Femur (tissue), 1 donor: ENCODE measurements around the gene B4GALT5.
"Not testable (repeated sequence)": the region's sequence is repeated elsewhere in the genome, so short reads cannot be mapped to it uniquely, and the experiment has no call there.

Experiments
- DNase-seq: peaks from one replicate; pipeline ENCODE4 v3.0.0-alpha.2; 2017

Gene B4GALT5

GRCh38 chr20:49727894-49728885 lies 14.5 kb upstream of the B4GALT5 start:
- no peak for DNase-seq

- no peak for DNase-seq
Measured at GRCh38 chr20:49727478-49727877, 13.8 kb upstream of the B4GALT5 start.

GRCh38 chr20:49725694-49726093 lies 12.0 kb upstream of the B4GALT5 start:
- no peak for DNase-seq

GRCh38 chr20:49725224-49725606 lies 11.5 kb upstream of the B4GALT5 start:
- DNase-seq = not testable (repeated sequence)

- DNase-seq = peak; percentile 76
Measured at GRCh38 chr20:49724408-49725223, 10.9 kb upstream of the B4GALT5 start.

DNA sequence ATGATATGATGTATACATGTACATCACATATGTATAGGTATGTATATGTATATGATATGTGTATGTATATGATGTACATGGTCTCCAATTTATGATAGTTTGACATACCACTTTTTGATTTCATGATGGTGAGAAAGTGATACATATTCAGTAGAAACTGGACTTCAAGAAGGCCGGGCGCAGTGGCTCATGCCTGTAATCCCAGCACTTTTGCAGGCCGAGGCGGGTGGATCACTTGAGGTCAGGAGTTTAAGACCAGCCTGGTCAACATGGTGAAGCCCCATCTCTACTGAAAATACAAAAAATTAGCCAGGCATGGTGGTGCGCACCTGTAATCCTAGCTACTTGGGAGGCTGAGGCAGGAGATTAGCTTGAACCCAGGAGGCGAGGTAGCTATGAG lies 10.1 kb upstream of the B4GALT5 start:
- not testable (repeated sequence) for DNase-seq

GRCh38 chr20:49721326-49721725 lies 7.6 kb upstream of the B4GALT5 start:
- DNase-seq = not testable (repeated sequence)

GRCh38 chr20:49715466-49715865 lies 1.8 kb upstream of the B4GALT5 start:
- no peak for DNase-seq

GRCh38 chr20:49712996-49713752 lies 504 bp downstream of the B4GALT5 start:
- DNase-seq = peak; percentile 58

DNA sequence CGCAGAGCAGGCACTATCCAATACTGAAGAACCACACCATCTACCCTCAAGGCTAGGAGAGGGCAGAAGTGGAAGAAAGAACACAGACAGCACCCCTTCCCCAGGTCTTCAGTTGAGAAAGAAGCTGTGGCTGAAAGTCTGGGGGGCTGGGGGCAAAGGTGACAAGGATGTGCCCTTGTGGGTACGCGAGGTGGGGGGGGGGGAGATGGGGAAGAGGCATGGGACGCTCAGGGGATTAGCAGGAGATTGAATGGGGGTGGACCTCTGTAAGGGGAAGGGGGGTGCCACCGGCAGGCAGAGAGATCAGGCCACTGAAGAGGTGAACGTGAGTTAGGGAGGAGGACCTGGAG lies 1.1 kb downstream of the B4GALT5 start:
- no peak for DNase-seq

DNA sequence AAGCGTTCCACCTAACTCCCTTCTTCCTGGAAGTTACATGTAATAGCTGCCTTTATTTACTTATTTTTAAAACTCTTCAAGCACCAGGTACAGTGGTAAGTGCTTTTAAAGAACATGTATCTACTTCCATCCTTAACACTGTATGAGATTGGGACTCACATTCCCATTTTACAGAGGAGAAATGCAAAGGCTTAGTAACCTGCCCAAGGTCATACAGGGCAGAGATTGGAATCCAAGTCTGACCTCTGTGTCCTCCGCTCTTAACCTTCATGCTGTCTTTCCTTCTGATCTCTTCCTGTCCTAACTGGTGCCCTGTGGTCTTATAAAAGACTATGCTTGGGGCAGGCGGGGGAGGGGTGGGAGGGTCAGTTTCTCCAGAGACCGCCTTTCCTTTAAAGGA lies 1.6 kb downstream of the B4GALT5 start:
- no peak for DNase-seq

DNA sequence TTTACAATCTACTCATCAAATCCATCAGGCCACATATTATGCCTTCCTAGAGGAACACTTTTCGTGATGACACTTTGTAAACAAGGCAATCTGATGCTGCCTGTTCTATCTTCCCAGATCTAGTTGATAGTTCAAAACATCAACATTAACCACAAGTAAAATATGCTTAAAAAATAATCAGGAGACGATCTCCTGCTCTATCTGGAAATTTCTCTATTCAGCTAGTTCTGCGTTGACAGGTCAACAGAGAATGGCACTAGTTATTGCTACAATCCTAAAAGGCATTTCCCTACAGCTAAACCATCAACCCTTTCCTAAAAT lies 2.1 kb downstream of the B4GALT5 start:
- DNase-seq = no peak

GRCh38 chr20:49710971-49711666 lies 2.6 kb downstream of the B4GALT5 start:
- no peak for DNase-seq

DNA sequence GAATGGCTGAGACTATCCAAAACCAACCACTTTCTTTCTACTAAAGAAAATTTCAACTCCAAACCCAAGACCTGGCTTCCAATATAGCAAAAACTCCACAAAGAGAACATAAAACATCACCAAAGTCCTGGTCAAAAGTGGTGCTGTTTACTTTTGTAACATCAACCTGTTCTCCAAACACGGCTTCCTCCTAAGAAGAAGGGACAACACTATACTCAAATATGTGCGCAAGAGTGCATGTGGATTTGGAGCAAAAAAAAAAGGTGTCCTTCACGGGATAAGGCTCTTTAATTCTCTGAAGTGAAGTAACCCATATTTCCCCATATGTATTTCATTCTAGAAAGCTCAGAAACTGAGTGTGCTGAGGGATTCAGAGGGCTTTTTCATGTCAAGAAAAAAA lies 6.6 kb downstream of the B4GALT5 start:
- no peak for DNase-seq

DNA sequence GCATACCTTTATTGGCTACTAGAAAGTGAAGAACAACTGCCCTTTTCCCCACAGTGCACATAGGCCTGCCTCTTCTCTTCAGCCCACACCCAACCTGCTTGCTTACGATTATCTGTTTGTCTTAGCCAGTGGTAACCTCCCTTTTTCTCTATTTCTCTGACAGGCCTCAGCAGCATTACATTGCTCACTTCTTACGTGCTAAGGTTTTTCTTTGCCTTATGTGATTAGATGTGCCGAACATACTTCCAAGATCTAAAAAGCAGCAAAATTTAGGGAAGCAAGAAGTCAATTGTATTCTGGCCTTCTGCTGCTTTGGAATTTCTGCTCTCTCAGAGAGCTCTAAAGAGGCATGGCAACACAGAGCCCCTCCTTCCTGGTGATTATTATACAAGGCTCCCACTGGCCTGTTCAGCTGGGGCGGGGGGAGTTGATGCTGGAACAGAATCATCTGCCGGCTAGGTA lies 7.0 kb downstream of the B4GALT5 start:
- no peak for DNase-seq

DNA sequence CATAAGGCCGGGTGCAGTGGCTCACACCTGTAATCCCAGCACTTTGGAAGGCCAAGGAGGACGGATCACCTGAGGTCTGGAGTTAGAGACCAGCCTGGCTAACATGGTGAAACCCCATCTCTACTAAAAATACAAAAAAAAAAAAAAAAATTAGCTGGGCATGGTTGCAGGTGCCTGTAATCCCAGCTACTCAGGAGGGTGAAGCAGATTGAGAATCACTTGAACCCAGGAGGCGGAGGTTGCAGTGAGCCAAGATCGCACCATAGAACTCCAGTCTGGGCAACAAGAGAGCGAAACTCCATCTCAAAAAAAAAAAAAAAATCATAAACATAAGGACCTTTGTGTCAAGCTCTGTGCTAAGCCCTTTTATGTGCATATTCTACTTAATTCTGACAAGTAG lies 7.8 kb downstream of the B4GALT5 start:
- not testable (repeated sequence) for DNase-seq

DNA sequence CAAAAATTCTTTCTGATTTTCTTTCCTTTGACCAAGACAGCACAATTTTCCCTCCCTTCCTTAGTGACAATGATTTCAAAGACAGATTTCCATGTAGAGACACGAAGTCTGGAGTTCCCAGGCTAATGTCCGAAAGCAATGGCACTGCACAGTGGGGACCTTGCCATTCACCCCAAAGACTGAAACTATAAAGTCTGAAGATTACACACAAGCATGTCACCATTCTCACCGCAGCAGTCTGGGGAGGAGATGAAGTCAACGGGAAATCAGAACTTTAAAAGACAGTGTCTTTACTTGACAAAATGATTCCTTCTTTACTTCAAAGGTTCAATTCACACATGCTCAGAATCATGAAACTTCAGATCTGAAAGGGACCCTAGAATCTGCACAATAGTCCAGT lies 8.3 kb downstream of the B4GALT5 start:
- DNase-seq = no peak

DNA sequence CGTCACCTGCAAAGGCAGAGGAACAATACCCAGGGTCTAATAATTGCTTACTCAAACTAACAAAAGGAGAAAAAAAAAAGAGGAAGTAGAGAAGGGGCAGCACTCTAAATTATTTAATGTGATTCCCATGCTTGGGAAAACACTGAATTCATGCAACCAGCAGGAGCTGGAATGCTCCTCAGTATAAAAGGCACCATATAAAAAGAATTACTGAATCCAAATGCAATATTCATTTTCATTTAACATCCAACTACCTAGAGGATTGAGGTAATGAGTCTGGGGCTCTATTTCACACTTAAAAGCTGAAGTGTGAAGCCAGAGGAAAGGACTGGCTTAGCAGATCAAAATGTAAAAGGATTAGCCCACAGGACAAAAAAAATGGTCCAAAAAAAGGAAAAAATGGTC lies 8.7 kb downstream of the B4GALT5 start:
- no peak for DNase-seq

DNA sequence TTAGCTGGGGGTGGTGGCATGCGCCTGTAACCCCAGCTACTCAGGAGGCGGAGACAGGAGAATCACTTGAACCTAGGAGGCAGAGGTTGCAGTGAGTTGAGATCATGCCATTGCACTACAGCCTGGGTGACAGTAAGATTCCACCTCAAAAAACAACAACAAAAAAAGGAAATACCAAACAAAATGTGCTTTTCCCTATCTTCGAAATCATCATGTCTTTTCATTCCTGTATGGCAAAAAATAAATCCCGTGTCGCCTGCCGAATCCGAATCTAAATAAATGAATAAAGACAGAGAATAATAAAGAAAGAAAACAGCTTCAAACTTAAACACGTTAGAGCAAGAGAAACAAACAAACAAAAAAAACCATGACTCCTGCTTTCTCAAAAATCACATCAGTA lies 11.8 kb downstream of the B4GALT5 start:
- DNase-seq = no peak

- DNase-seq = no peak
Measured at GRCh38 chr20:49701241-49701790, 12.4 kb downstream of the B4GALT5 start.

DNA sequence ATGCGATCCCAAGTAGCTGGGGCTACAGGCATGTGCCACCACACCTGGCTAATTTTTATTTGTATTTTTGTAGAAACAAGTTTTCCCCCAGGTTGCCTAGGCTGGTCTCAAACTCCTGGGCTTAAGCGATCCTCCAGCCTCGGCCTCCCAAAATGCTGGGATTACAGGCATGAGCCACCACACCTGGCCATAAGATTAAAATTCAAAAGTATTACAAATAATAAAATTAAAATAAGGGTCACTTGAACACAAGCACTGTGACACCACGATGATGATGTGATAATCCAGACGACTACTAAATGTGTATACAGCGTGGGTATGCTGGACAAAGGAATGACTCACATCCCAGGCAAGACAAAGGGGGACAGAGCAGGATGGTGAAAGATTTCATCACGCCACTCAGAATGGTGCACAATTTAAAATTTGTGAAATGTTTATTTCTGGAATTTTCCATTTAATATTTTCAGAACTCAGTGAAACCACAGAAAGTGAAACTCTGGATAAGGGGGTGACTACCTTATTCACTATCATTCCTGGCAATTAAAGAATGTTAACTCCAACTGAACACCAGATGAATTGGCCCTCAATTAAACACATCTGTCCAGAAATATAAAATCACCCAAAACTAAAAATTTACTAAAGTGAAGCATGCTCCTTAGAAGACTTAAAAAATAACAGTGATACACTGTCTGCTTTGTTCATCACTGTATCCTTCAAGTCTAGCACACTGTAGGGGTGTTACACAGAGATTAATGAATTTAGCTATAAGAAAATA lies 13.1 kb downstream of the B4GALT5 start:
- DNase-seq = no peak
